Measurements from ENCODE around the gene SCUBE1.

Gene SCUBE1

GRCh38 chr22:43338766-43339345 lies 4.3 kb downstream of the SCUBE1 start:
- Histone ChIP-seq H3K9me3 (ENCODE audit: control insufficient read depth, insufficient read depth, low read depth, low read length) (no peaks in the 10 kb centered on the region), H3K27ac (ENCODE audit: low read depth, low read length) (no peak overlapping the region), H3K9ac (ENCODE audit: low read length) (no peak overlapping the region), H3K4me1 (ENCODE audit: control insufficient read depth, insufficient read depth, low read length) (no peaks in the 10 kb centered on the region; the same call in 1 of the 2 replicates), H3K36me3 (ENCODE audit: control insufficient read depth, insufficient read depth, low read length) (no peaks in the 10 kb centered on the region), H3K4me3 (ENCODE audit: low read depth, low read length) (no peak overlapping the region), H3K27me3 (ENCODE audit: control insufficient read depth, insufficient read depth, low read length) (peaks cover 48% of the 10 kb centered on the region)

GRCh38 chr22:43337946-43338345 lies 5.2 kb downstream of the SCUBE1 start:
- H3K36me3 ChIP-seq (ENCODE audit: control insufficient read depth, insufficient read depth, low read length), result no peaks in the 10 kb centered on the region
- peaks cover 40% of the 10 kb centered on the region for H3K27me3 ChIP-seq (ENCODE audit: control insufficient read depth, insufficient read depth, low read length)
- no peak overlapping the region for H3K4me3 ChIP-seq (ENCODE audit: low read depth, low read length)

GRCh38 chr22:43337385-43337784 lies 5.8 kb downstream of the SCUBE1 start:
- Histone ChIP-seq H3K27me3 (ENCODE audit: control insufficient read depth, insufficient read depth, low read length) (peaks cover 38% of the 10 kb centered on the region), H3K9ac (ENCODE audit: low read length) (no peak overlapping the region), H3K4me1 (ENCODE audit: control insufficient read depth, insufficient read depth, low read length) (no peaks in the 10 kb centered on the region; the same call in 1 of the 2 replicates), H3K9me3 (ENCODE audit: control insufficient read depth, insufficient read depth, low read depth, low read length) (no peaks in the 10 kb centered on the region), H3K27ac (ENCODE audit: low read depth, low read length) (no peak overlapping the region), H3K36me3 (ENCODE audit: control insufficient read depth, insufficient read depth, low read length) (no peaks in the 10 kb centered on the region), H3K4me3 (ENCODE audit: low read depth, low read length) (no peak overlapping the region)

More at GRCh38 chr22:43337946-43338345, 5.2 kb downstream of the SCUBE1 start:
- Histone ChIP-seq H3K27ac (ENCODE audit: low read depth, low read length) (no peak overlapping the region), H3K9ac (ENCODE audit: low read length) (no peak overlapping the region), H3K4me1 (ENCODE audit: control insufficient read depth, insufficient read depth, low read length) (no peaks in the 10 kb centered on the region; the same call in 1 of the 2 replicates), H3K9me3 (ENCODE audit: control insufficient read depth, insufficient read depth, low read depth, low read length) (no peaks in the 10 kb centered on the region)

- Histone ChIP-seq H3K9ac (ENCODE audit: low read length) (no peak overlapping the region), H3K9me3 (ENCODE audit: control insufficient read depth, insufficient read depth, low read depth, low read length) (no peaks in the 10 kb centered on the region), H3K4me1 (ENCODE audit: control insufficient read depth, insufficient read depth, low read length) (no peaks in the 10 kb centered on the region), H3K27ac (ENCODE audit: low read depth, low read length) (no peak overlapping the region), H3K4me3 (ENCODE audit: low read depth, low read length) (no peak overlapping the region), H3K36me3 (ENCODE audit: control insufficient read depth, insufficient read depth, low read length) (no peaks in the 10 kb centered on the region), H3K27me3 (ENCODE audit: control insufficient read depth, insufficient read depth, low read length) (peaks cover 11% of the 10 kb centered on the region; the same call in 1 of the 2 replicates)
These were observed 8.8 kb downstream of the SCUBE1 start for GRCh38 chr22:43334378-43334777.

GRCh38 chr22:43333978-43334377 lies 9.2 kb downstream of the SCUBE1 start:
- peaks cover 7% of the 10 kb centered on the region; the same call in 1 of the 2 replicates for H3K27me3 ChIP-seq (ENCODE audit: control insufficient read depth, insufficient read depth, low read length)
- no peaks in the 10 kb centered on the region for H3K9me3 ChIP-seq (ENCODE audit: control insufficient read depth, insufficient read depth, low read depth, low read length)
- no peak overlapping the region for H3K4me3 ChIP-seq (ENCODE audit: low read depth, low read length)
- no peak overlapping the region for H3K27ac ChIP-seq (ENCODE audit: low read depth, low read length)
- H3K36me3 ChIP-seq (ENCODE audit: control insufficient read depth, insufficient read depth, low read length), result no peaks in the 10 kb centered on the region
- H3K4me1 ChIP-seq (ENCODE audit: control insufficient read depth, insufficient read depth, low read length), result no peaks in the 10 kb centered on the region; the same call in 1 of the 2 replicates
- no peak overlapping the region for H3K9ac ChIP-seq (ENCODE audit: low read length)

- H3K9ac ChIP-seq (ENCODE audit: low read length), result no peak overlapping the region
- H3K4me3 ChIP-seq (ENCODE audit: low read depth, low read length), result no peak overlapping the region
- H3K27me3 ChIP-seq (ENCODE audit: control insufficient read depth, insufficient read depth, low read length), result peaks cover 4% of the 10 kb centered on the region; the same call in 1 of the 2 replicates
- no peaks in the 10 kb centered on the region for H3K9me3 ChIP-seq (ENCODE audit: control insufficient read depth, insufficient read depth, low read depth, low read length)
- H3K4me1 ChIP-seq (ENCODE audit: control insufficient read depth, insufficient read depth, low read length), result peaks cover 5% of the 10 kb centered on the region
- H3K27ac ChIP-seq (ENCODE audit: low read depth, low read length), result no peak overlapping the region
- no peaks in the 10 kb centered on the region for H3K36me3 ChIP-seq (ENCODE audit: control insufficient read depth, insufficient read depth, low read length)
These were observed 10.0 kb downstream of the SCUBE1 start for GRCh38 chr22:43333156-43333555.

GRCh38 chr22:43331698-43332097 lies 11.5 kb downstream of the SCUBE1 start:
- Histone ChIP-seq H3K27ac (ENCODE audit: low read depth, low read length) (no peak overlapping the region), H3K4me1 (ENCODE audit: control insufficient read depth, insufficient read depth, low read length) (peaks cover 7% of the 10 kb centered on the region), H3K27me3 (ENCODE audit: control insufficient read depth, insufficient read depth, low read length) (no peaks in the 10 kb centered on the region), H3K4me3 (ENCODE audit: low read depth, low read length) (no peak overlapping the region), H3K36me3 (ENCODE audit: control insufficient read depth, insufficient read depth, low read length) (no peaks in the 10 kb centered on the region), H3K9me3 (ENCODE audit: control insufficient read depth, insufficient read depth, low read depth, low read length) (no peaks in the 10 kb centered on the region), H3K9ac (ENCODE audit: low read length) (no peak overlapping the region)

- Histone ChIP-seq H3K27me3 (ENCODE audit: control insufficient read depth, insufficient read depth, low read length) (no peaks in the 10 kb centered on the region), H3K9me3 (ENCODE audit: control insufficient read depth, insufficient read depth, low read depth, low read length) (no peaks in the 10 kb centered on the region), H3K9ac (ENCODE audit: low read length) (no peak overlapping the region), H3K4me1 (ENCODE audit: control insufficient read depth, insufficient read depth, low read length) (peaks cover 10% of the 10 kb centered on the region), H3K36me3 (ENCODE audit: control insufficient read depth, insufficient read depth, low read length) (no peaks in the 10 kb centered on the region), H3K4me3 (ENCODE audit: low read depth, low read length) (no peak overlapping the region), H3K27ac (ENCODE audit: low read depth, low read length) (no peak overlapping the region)
These were observed 12.1 kb downstream of the SCUBE1 start for GRCh38 chr22:43331069-43331451.

GRCh38 chr22:43330178-43331068 lies 12.7 kb downstream of the SCUBE1 start:
- Histone ChIP-seq H3K27ac (ENCODE audit: low read depth, low read length) (no peak overlapping the region), H3K9ac (ENCODE audit: low read length) (no peak overlapping the region), H3K27me3 (ENCODE audit: control insufficient read depth, insufficient read depth, low read length) (no peaks in the 10 kb centered on the region), H3K4me1 (ENCODE audit: control insufficient read depth, insufficient read depth, low read length) (peaks cover 10% of the 10 kb centered on the region), H3K36me3 (ENCODE audit: control insufficient read depth, insufficient read depth, low read length) (no peaks in the 10 kb centered on the region), H3K4me3 (ENCODE audit: low read depth, low read length) (no peak overlapping the region), H3K9me3 (ENCODE audit: control insufficient read depth, insufficient read depth, low read depth, low read length) (no peaks in the 10 kb centered on the region)

GRCh38 chr22:43329061-43329460 lies 14.1 kb downstream of the SCUBE1 start:
- Histone ChIP-seq H3K9ac (ENCODE audit: low read length) (no peak overlapping the region), H3K27me3 (ENCODE audit: control insufficient read depth, insufficient read depth, low read length) (no peaks in the 10 kb centered on the region), H3K27ac (ENCODE audit: low read depth, low read length) (no peak overlapping the region), H3K9me3 (ENCODE audit: control insufficient read depth, insufficient read depth, low read depth, low read length) (no peaks in the 10 kb centered on the region), H3K36me3 (ENCODE audit: control insufficient read depth, insufficient read depth, low read length) (no peaks in the 10 kb centered on the region), H3K4me3 (ENCODE audit: low read depth, low read length) (no peak overlapping the region), H3K4me1 (ENCODE audit: control insufficient read depth, insufficient read depth, low read length) (peaks cover 10% of the 10 kb centered on the region)

- Histone ChIP-seq H3K36me3 (ENCODE audit: control insufficient read depth, insufficient read depth, low read length) (no peaks in the 10 kb centered on the region), H3K4me1 (ENCODE audit: control insufficient read depth, insufficient read depth, low read length) (peaks cover 10% of the 10 kb centered on the region), H3K27ac (ENCODE audit: low read depth, low read length) (no peak overlapping the region), H3K27me3 (ENCODE audit: control insufficient read depth, insufficient read depth, low read length) (peaks cover 3% of the 10 kb centered on the region; the same call in 1 of the 2 replicates), H3K4me3 (ENCODE audit: low read depth, low read length) (no peak overlapping the region), H3K9me3 (ENCODE audit: control insufficient read depth, insufficient read depth, low read depth, low read length) (no peaks in the 10 kb centered on the region), H3K9ac (ENCODE audit: low read length) (no peak overlapping the region)
These were observed 16.1 kb downstream of the SCUBE1 start for GRCh38 chr22:43327157-43327438.
